HCT116 (cell line): ENCODE results near the gene PARD6G. TPM values are rescaled to one million over a fixed set of nuclear protein-coding genes. Genes with fewer than 3 reads are reported as not detected.

Experiments
- ATAC-seq: fragments of 200-7000 bp; cut with Tn5 transposase; 2 replicates; pipeline ENCODE4 v1.9.1; 2020; ENCODE audit warnings: mild to moderate bottlenecking, moderate library complexity
- BruUV-seq: library from RNA; stranded (reverse); fragments of 400-500 nt; replicated peaks from 2 replicates; lab custom pipeline; 2021; lab: Mats Ljungman, UMichigan
- CTCF ChIA-PET: fragments of 300-600 bp; sonication (Branson Sonifier 250); formaldehyde crosslinking; loops from one replicate; lab custom pipeline; 2021; ENCODE audit warnings: antibody characterized with exemption; lab: Charles Lee
- POLR2A ChIA-PET: fragments of 300-600, 350-600 bp; sonication (Branson Sonifier 250); formaldehyde crosslinking; loops from one replicate; lab custom pipeline; 2021; ENCODE audit warnings: antibody characterized with exemption; lab: Charles Lee
- RAD21 ChIA-PET, 2 experiments: fragments of 300-600 bp; sonication (Branson Sonifier 250); formaldehyde crosslinking; loops; one replicate each; lab custom pipeline; 2023; ENCODE audit warnings: low total read pairs in 2 of 2; ENCODE audit not compliant: uncharacterized antibody in 2 of 2, unreplicated experiment in 2 of 2, low non-redundant PET in 1 of 2; lab: Charles Lee
- DNase-seq: peaks from one replicate; pipeline ENCODE4 v3.0.0-alpha.2; 2010; ENCODE audit warnings: low read depth, low spot score
- H2AFZ ChIP-seq: fragments of 200-600 bp; shearing (Covaris generic), sonication (generic); 2 replicates; pipeline ENCODE4 v1.6.1; 2017; ENCODE audit warnings: low read depth, mixed run types, mixed read lengths, antibody characterized with exemption, low read length; ENCODE audit not compliant: poor library complexity, severe bottlenecking
- H3K27ac ChIP-seq: 2 replicates; pipeline ENCODE4 v1.5.1; 2012; ENCODE audit warnings: low read depth, low read length
- H3K27me3 ChIP-seq: fragments of 200-600 bp; sonication (generic); 2 replicates; pipeline ENCODE4 v1.6.1; 2016; ENCODE audit warnings: mixed run types, low read length, mixed read lengths; ENCODE audit not compliant: insufficient read depth
- H3K36me3 ChIP-seq, 2 experiments: fragments of 200-500 bp in 1 of 2; fragments of 200-600 bp in 1 of 2; sonication (Bioruptor generic) in 1 of 2; sonication (generic) in 1 of 2; 2 replicates each; pipeline versions ENCODE4 v1.5.1 to v1.6.1; 2014 to 2016; ENCODE audit warnings: low read length in 2 of 2, inconsistent platforms in 1 of 2, mixed read lengths in 1 of 2, mixed run types in 1 of 2; ENCODE audit not compliant: insufficient read depth in 2 of 2, control insufficient read depth in 1 of 2
- H3K4me1 ChIP-seq, 2 experiments: fragments of 200-600 bp in 1 of 2; sonication (generic) in 1 of 2; 2 replicates each; pipeline versions ENCODE4 v1.5.1 to v1.6.1; 2012 to 2017; ENCODE audit warnings: low read length in 2 of 2, inconsistent platforms in 1 of 2, mild to moderate bottlenecking in 1 of 2, mixed read lengths in 1 of 2, mixed run types in 1 of 2, moderate library complexity in 1 of 2; ENCODE audit not compliant: insufficient read depth in 2 of 2, control insufficient read depth in 1 of 2
- H3K4me2 ChIP-seq: fragments of 200-600 bp; sonication (generic); 2 replicates; pipeline ENCODE4 v1.6.1; 2017; ENCODE audit warnings: mixed run types, low read length, mixed read lengths
- H3K4me3 ChIP-seq, 2 experiments: fragments of 200-600 bp in 1 of 2; sonication (generic) in 1 of 2; replicated peaks in 1 of 2; 2 replicates each; pipeline ENCODE4 v1.5.1; 2011 to 2016; ENCODE audit warnings: low read length in 2 of 2, control low read depth in 1 of 2, low read depth in 1 of 2, mild to moderate bottlenecking in 1 of 2, mixed read lengths in 1 of 2, mixed run types in 1 of 2
- H3K79me2 ChIP-seq: fragments of 200-600 bp; sonication (generic); 2 replicates; pipeline ENCODE4 v1.6.1; 2017; ENCODE audit warnings: mild to moderate bottlenecking, mixed run types, low read length, moderate library complexity, mixed read lengths; ENCODE audit not compliant: insufficient read depth
- H3K9ac ChIP-seq: fragments of 200-600 bp; sonication (generic); 2 replicates; pipeline ENCODE4 v1.6.1; 2016; ENCODE audit warnings: low read length, mixed read lengths
- H3K9me2 ChIP-seq: fragments of 200-600 bp; sonication (generic), shearing (Covaris generic); 2 replicates; pipeline ENCODE4 v1.6.1; 2017; ENCODE audit warnings: mixed run types, mild to moderate bottlenecking, moderate library complexity; ENCODE audit not compliant: insufficient read depth
- H3K9me3 ChIP-seq, 2 experiments: fragments of 200-500 bp in 1 of 2; fragments of 200-600 bp in 1 of 2; sonication (Bioruptor generic) in 1 of 2; sonication (generic) in 1 of 2; 2 replicates each; pipeline ENCODE4 v1.6.1; 2014 to 2017; ENCODE audit warnings: low read length in 2 of 2, mixed read lengths in 2 of 2, inconsistent platforms in 1 of 2, low read depth in 1 of 2, mild to moderate bottlenecking in 1 of 2, mixed run types in 1 of 2, moderate library complexity in 1 of 2; ENCODE audit not compliant: control insufficient read depth in 1 of 2, insufficient read depth in 1 of 2
- H4K20me1 ChIP-seq: fragments of 200-600 bp; sonication (generic), shearing (Covaris generic); 2 replicates; pipeline ENCODE4 v1.6.1; 2017; ENCODE audit warnings: mixed run types, mild to moderate bottlenecking, moderate library complexity; ENCODE audit not compliant: insufficient read depth
- CBX3 ChIP-seq: IDR thresholded peaks from 2 replicates; pipeline ENCODE4 v1.6.1; 2012; ENCODE audit warnings: low read depth
- CEBPB ChIP-seq: IDR thresholded peaks from 2 replicates; pipeline ENCODE4 v1.6.1; 2012; ENCODE audit warnings: low read depth
- CTCF ChIP-seq, 3 experiments: fragments of 200-600 bp in 1 of 3; sonication (generic) in 1 of 3; IDR thresholded peaks in 2 of 3; conservative IDR thresholded peaks in 1 of 3; 2 replicates each; pipeline ENCODE4 v1.5.1; 2012 to 2017; ENCODE audit warnings: low read depth in 2 of 3, low read length in 2 of 3, antibody characterized with exemption in 1 of 3, borderline replicate concordance in 1 of 3, control low read depth in 1 of 3, mild to moderate bottlenecking in 1 of 3, mixed read lengths in 1 of 3, mixed run types in 1 of 3, moderate library complexity in 1 of 3; ENCODE audit not compliant: insufficient read depth in 1 of 3
- ELF1 ChIP-seq: IDR thresholded peaks from 2 replicates; pipeline ENCODE4 v1.6.1; 2012; ENCODE audit warnings: low read depth, borderline replicate concordance
- EZH2 ChIP-seq: fragments of 200-600 bp; sonication (generic); IDR thresholded peaks from 2 replicates; pipeline ENCODE4 v1.6.1; 2017; ENCODE audit warnings: antibody characterized with exemption, mixed run types
- FOSL1 ChIP-seq: IDR thresholded peaks from 2 replicates; pipeline ENCODE4 v1.6.1; 2012; ENCODE audit warnings: low read depth
- JUND ChIP-seq: IDR thresholded peaks from 2 replicates; pipeline ENCODE4 v1.6.1; 2012
- MAX ChIP-seq: IDR thresholded peaks from 2 replicates; pipeline ENCODE4 v1.6.1; 2012
- POLR2A ChIP-seq: IDR thresholded peaks from 2 replicates; pipeline ENCODE4 v1.7.0; 2011; ENCODE audit warnings: borderline replicate concordance; ENCODE audit not compliant: insufficient read depth, insufficient read length; ENCODE audit errors: extremely low read depth
- POLR2AphosphoS5 ChIP-seq: IDR thresholded peaks from 2 replicates; pipeline ENCODE4 v1.6.1; 2011; ENCODE audit warnings: mild to moderate bottlenecking, low read depth, low read length, moderate library complexity
- RAD21 ChIP-seq: IDR thresholded peaks from 2 replicates; pipeline ENCODE4 v1.6.1; 2012; ENCODE audit warnings: low read depth, mild to moderate bottlenecking
- SP1 ChIP-seq: IDR thresholded peaks from 2 replicates; pipeline ENCODE4 v1.6.1; 2012; ENCODE audit warnings: low read depth
- TCF7L2 ChIP-seq: IDR thresholded peaks from 2 replicates; pipeline ENCODE4 v1.7.0; 2011; ENCODE audit warnings: borderline replicate concordance, inconsistent platforms; ENCODE audit not compliant: insufficient read depth, insufficient read length; ENCODE audit errors: extremely low read depth
- ZBTB33 ChIP-seq: IDR thresholded peaks from 2 replicates; pipeline ENCODE4 v1.6.1; 2011; ENCODE audit warnings: mild to moderate bottlenecking, low read length, moderate library complexity; ENCODE audit not compliant: insufficient replicate concordance; ENCODE audit errors: extremely low read depth
- ZFX ChIP-seq: fragments of 450-650 bp; IDR thresholded peaks from 2 replicates; pipeline ENCODE4 v1.6.1; 2017
- intact Hi-C: fragments of 100-400 bp; cut with micrococcal nuclease; formaldehyde crosslinking; loops from 2 replicates; pipeline ENCODE4 v1.10.0; 2022
- total RNA-seq: library from RNA; stranded (reverse); gene quantifications from one replicate; pipeline ENCODE4 v1.2.1, GENCODE V29; 2021; ENCODE audit not compliant: unreplicated experiment

The PARD6G gene
- total RNA-seq, 1 experiment from 2014 or later, result 12.8 TPM

- no peaks in the 10 kb centered on the region; a peak in 1 of 4 replicates for H3K4me1 ChIP-seq
- CTCF ChIA-PET, result no interaction called here
- H4K20me1 ChIP-seq, result peaks cover 23% of the 10 kb centered on the region; the same call in 1 of the 2 replicates
- no peak overlapping the region for H2AFZ ChIP-seq
- TF ChIP-seq FOSL1 (no peak), JUND (no peak), TCF7L2 (no peak), ELF1 (no peak), RAD21 (no peak), ZBTB33 (no peak), EZH2 (no peak), CEBPB (no peak), CTCF (IDR thresholded peaks at IDR 0.05 in 2 of 3, conservative IDR thresholded peaks at IDR 0.05 in 1 of 3; ENCODE audit: borderline replicate concordance in 1 of 3, insufficient read depth in 1 of 3, low read depth in 2 of 3, low read length in 2 of 3) (no peak), ZFX (no peak), POLR2AphosphoS5 (no peak), MAX (no peak), SP1 (no peak), POLR2A (no peak), CBX3 (no peak)
- no peaks in the 10 kb centered on the region for H3K27me3 ChIP-seq
- ATAC-seq, result no peak
- H3K9me3 ChIP-seq, result no peaks in the 10 kb centered on the region
- no peak overlapping the region for H3K4me3 ChIP-seq
- H3K36me3 ChIP-seq, result peaks cover 4 to 8% of the 10 kb centered on the region in 2 experiments; a peak in 2 of 4 replicates
- intact Hi-C loops, result no loop called here
- POLR2A ChIA-PET, result no interaction called here
- H3K9me2 ChIP-seq, result no peaks in the 10 kb centered on the region
- no peak overlapping the region for H3K4me2 ChIP-seq
- no TSS peak for BruUV-seq
- RAD21 ChIA-PET, result no interaction called here
- no peak for DNase-seq
- H3K27ac ChIP-seq, result no peak overlapping the region
- peaks cover 98% of the 10 kb centered on the region for H3K79me2 ChIP-seq
- H3K9ac ChIP-seq, result no peak overlapping the region
These were observed 119.7 kb downstream of the PARD6G start for GRCh38 chr18:80127635-80128034.
